ENCODE results near the gene CDK14. TPM values are rescaled to one million over a fixed set of nuclear protein-coding genes. Genes with fewer than 3 reads are reported as not detected.

Gene CDK14
- total and polyA plus RNA-seq, 8 donors = 0.58 to 43.9 (median 12.2) TPM

- intact Hi-C loops (cut with DNase I; ENCODE audit: low total_unique reads) = no loop called here
- Histone ChIP-seq H3K36me3 (no peaks in the 10 kb centered on the region), H3K9me3 (no peaks in the 10 kb centered on the region), H3K4me1 (no peaks in the 10 kb centered on the region), H3K27ac (no peak overlapping the region), H3K4me3 (no peak overlapping the region), H3K27me3 (no peaks in the 10 kb centered on the region)
- no peak for TF ChIP-seq EP300 (IDR thresholded peaks at IDR 0.05)
- no peak for TF ChIP-seq CTCF (IDR thresholded peaks at IDR 0.05)
- no peak for TF ChIP-seq POLR2A (IDR thresholded peaks at IDR 0.05)
- no peak for TF ChIP-seq POLR2AphosphoS5 (IDR thresholded peaks at IDR 0.05)
- WGBS, 5 donors = 0 to 54% (median 31%) methylated on average over 1 of the region's 1 CpG
- DNase-seq = no peak
These were observed 147.5 kb downstream of the CDK14 start for GRCh38 chr7:90743626-90744025.

- Histone ChIP-seq H3K4me3 (no peak overlapping the region), H3K27me3 (no peaks in the 10 kb centered on the region), H3K27ac (no peak overlapping the region), H3K36me3 (no peaks in the 10 kb centered on the region), H3K4me1 (peaks cover 0 to 15% (median 9%) of the 10 kb centered on the region in 4 donors), H3K9me3 (no peaks in the 10 kb centered on the region)
- 66 to 86% (median 76%) methylated on average over 1 of the region's 1 CpG for WGBS, 5 donors
- DNase-seq = no peak
- no peak for TF ChIP-seq POLR2A (IDR thresholded peaks at IDR 0.05)
- no peak for TF ChIP-seq CTCF (IDR thresholded peaks at IDR 0.05)
- no peak for TF ChIP-seq EP300 (IDR thresholded peaks at IDR 0.05)
- no peak for TF ChIP-seq POLR2AphosphoS5 (IDR thresholded peaks at IDR 0.05)
- intact Hi-C loops (cut with DNase I; ENCODE audit: low total_unique reads) = no loop called here
These were observed 151.4 kb downstream of the CDK14 start for GRCh38 chr7:90747516-90747915.

- no peak overlapping the region for H3K27ac ChIP-seq
- no peaks in the 10 kb centered on the region for H3K9me3 ChIP-seq
- H3K4me1 ChIP-seq = peaks cover 0 to 15% (median 9%) of the 10 kb centered on the region in 4 donors
- no peak overlapping the region for H3K4me3 ChIP-seq
- H3K27me3 ChIP-seq = no peaks in the 10 kb centered on the region
- no peak for TF ChIP-seq EP300 (IDR thresholded peaks at IDR 0.05)
- no peak for TF ChIP-seq CTCF (IDR thresholded peaks at IDR 0.05)
- TF ChIP-seq POLR2AphosphoS5 (IDR thresholded peaks at IDR 0.05) = no peak
- no peak for TF ChIP-seq POLR2A (IDR thresholded peaks at IDR 0.05)
- no peaks in the 10 kb centered on the region for H3K36me3 ChIP-seq
- no peak for DNase-seq
- intact Hi-C loops (cut with DNase I; ENCODE audit: low total_unique reads) = no loop called here
These were observed 153.1 kb downstream of the CDK14 start for GRCh38 chr7:90749262-90749661.

GRCh38 chr7:90749774-90750173 lies 153.7 kb downstream of the CDK14 start:
- TF ChIP-seq POLR2AphosphoS5 (IDR thresholded peaks at IDR 0.05) = no peak
- TF ChIP-seq POLR2A (IDR thresholded peaks at IDR 0.05) = no peak
- no peak for TF ChIP-seq EP300 (IDR thresholded peaks at IDR 0.05)
- no peak for TF ChIP-seq CTCF (IDR thresholded peaks at IDR 0.05)
- intact Hi-C loops (cut with DNase I; ENCODE audit: low total_unique reads) = no loop called here
- WGBS, 5 donors = 16 to 61% (median 21%) methylated on average over 1 of the region's 1 CpG
- H3K27ac ChIP-seq = no peak overlapping the region
- no peaks in the 10 kb centered on the region for H3K27me3 ChIP-seq
- no peaks in the 10 kb centered on the region for H3K9me3 ChIP-seq
- no peaks in the 10 kb centered on the region for H3K36me3 ChIP-seq
- peaks cover 0 to 15% (median 9%) of the 10 kb centered on the region in 4 donors for H3K4me1 ChIP-seq
- H3K4me3 ChIP-seq = no peak overlapping the region
- DNase-seq = peak in 1 of 2 donors; percentile 48

All from stomach (tissue), 9 donors.